HCT116 (cell line): Measurements from ENCODE around the gene AMOT. TPM values are rescaled to one million over a fixed set of nuclear protein-coding genes. Genes with fewer than 3 reads are reported as not detected.

Experiments used
- ATAC-seq: fragments of 200-7000 bp; cut with Tn5 transposase; 2 replicates; pipeline ENCODE4 v1.9.1; 2020; ENCODE audit warnings: mild to moderate bottlenecking, moderate library complexity
- BruUV-seq: library from RNA; stranded (reverse); fragments of 400-500 nt; replicated peaks from 2 replicates; lab custom pipeline; 2021; lab: Mats Ljungman, UMichigan
- CTCF ChIA-PET: fragments of 300-600 bp; sonication (Branson Sonifier 250); formaldehyde crosslinking; loops from one replicate; lab custom pipeline; 2021; ENCODE audit warnings: antibody characterized with exemption; lab: Charles Lee
- POLR2A ChIA-PET: fragments of 300-600, 350-600 bp; sonication (Branson Sonifier 250); formaldehyde crosslinking; loops from one replicate; lab custom pipeline; 2021; ENCODE audit warnings: antibody characterized with exemption; lab: Charles Lee
- RAD21 ChIA-PET, 2 experiments: fragments of 300-600 bp; sonication (Branson Sonifier 250); formaldehyde crosslinking; loops; one replicate each; lab custom pipeline; 2023; ENCODE audit warnings: low total read pairs in 2 of 2; ENCODE audit not compliant: uncharacterized antibody in 2 of 2, unreplicated experiment in 2 of 2, low non-redundant PET in 1 of 2; lab: Charles Lee
- DNase-seq: peaks from one replicate; pipeline ENCODE4 v3.0.0-alpha.2; 2010; ENCODE audit warnings: low read depth, low spot score
- H2AFZ ChIP-seq: fragments of 200-600 bp; shearing (Covaris generic), sonication (generic); 2 replicates; pipeline ENCODE4 v1.6.1; 2017; ENCODE audit warnings: low read depth, mixed run types, mixed read lengths, antibody characterized with exemption, low read length; ENCODE audit not compliant: poor library complexity, severe bottlenecking
- H3K27ac ChIP-seq: 2 replicates; pipeline ENCODE4 v1.5.1; 2012; ENCODE audit warnings: low read depth, low read length
- H3K27me3 ChIP-seq: fragments of 200-600 bp; sonication (generic); 2 replicates; pipeline ENCODE4 v1.6.1; 2016; ENCODE audit warnings: mixed run types, low read length, mixed read lengths; ENCODE audit not compliant: insufficient read depth
- H3K36me3 ChIP-seq, 2 experiments: fragments of 200-500 bp in 1 of 2; fragments of 200-600 bp in 1 of 2; sonication (Bioruptor generic) in 1 of 2; sonication (generic) in 1 of 2; 2 replicates each; pipeline versions ENCODE4 v1.5.1 to v1.6.1; 2014 to 2016; ENCODE audit warnings: low read length in 2 of 2, inconsistent platforms in 1 of 2, mixed read lengths in 1 of 2, mixed run types in 1 of 2; ENCODE audit not compliant: insufficient read depth in 2 of 2, control insufficient read depth in 1 of 2
- H3K4me1 ChIP-seq, 2 experiments: fragments of 200-600 bp in 1 of 2; sonication (generic) in 1 of 2; 2 replicates each; pipeline versions ENCODE4 v1.5.1 to v1.6.1; 2012 to 2017; ENCODE audit warnings: low read length in 2 of 2, inconsistent platforms in 1 of 2, mild to moderate bottlenecking in 1 of 2, mixed read lengths in 1 of 2, mixed run types in 1 of 2, moderate library complexity in 1 of 2; ENCODE audit not compliant: insufficient read depth in 2 of 2, control insufficient read depth in 1 of 2
- H3K4me2 ChIP-seq: fragments of 200-600 bp; sonication (generic); 2 replicates; pipeline ENCODE4 v1.6.1; 2017; ENCODE audit warnings: mixed run types, low read length, mixed read lengths
- H3K4me3 ChIP-seq, 2 experiments: fragments of 200-600 bp in 1 of 2; sonication (generic) in 1 of 2; replicated peaks in 1 of 2; 2 replicates each; pipeline ENCODE4 v1.5.1; 2011 to 2016; ENCODE audit warnings: low read length in 2 of 2, control low read depth in 1 of 2, low read depth in 1 of 2, mild to moderate bottlenecking in 1 of 2, mixed read lengths in 1 of 2, mixed run types in 1 of 2
- H3K79me2 ChIP-seq: fragments of 200-600 bp; sonication (generic); 2 replicates; pipeline ENCODE4 v1.6.1; 2017; ENCODE audit warnings: mild to moderate bottlenecking, mixed run types, low read length, moderate library complexity, mixed read lengths; ENCODE audit not compliant: insufficient read depth
- H3K9ac ChIP-seq: fragments of 200-600 bp; sonication (generic); 2 replicates; pipeline ENCODE4 v1.6.1; 2016; ENCODE audit warnings: low read length, mixed read lengths
- H3K9me2 ChIP-seq: fragments of 200-600 bp; sonication (generic), shearing (Covaris generic); 2 replicates; pipeline ENCODE4 v1.6.1; 2017; ENCODE audit warnings: mixed run types, mild to moderate bottlenecking, moderate library complexity; ENCODE audit not compliant: insufficient read depth
- H3K9me3 ChIP-seq, 2 experiments: fragments of 200-500 bp in 1 of 2; fragments of 200-600 bp in 1 of 2; sonication (Bioruptor generic) in 1 of 2; sonication (generic) in 1 of 2; 2 replicates each; pipeline ENCODE4 v1.6.1; 2014 to 2017; ENCODE audit warnings: low read length in 2 of 2, mixed read lengths in 2 of 2, inconsistent platforms in 1 of 2, low read depth in 1 of 2, mild to moderate bottlenecking in 1 of 2, mixed run types in 1 of 2, moderate library complexity in 1 of 2; ENCODE audit not compliant: control insufficient read depth in 1 of 2, insufficient read depth in 1 of 2
- H4K20me1 ChIP-seq: fragments of 200-600 bp; sonication (generic), shearing (Covaris generic); 2 replicates; pipeline ENCODE4 v1.6.1; 2017; ENCODE audit warnings: mixed run types, mild to moderate bottlenecking, moderate library complexity; ENCODE audit not compliant: insufficient read depth
- CEBPB ChIP-seq: IDR thresholded peaks from 2 replicates; pipeline ENCODE4 v1.6.1; 2012; ENCODE audit warnings: low read depth
- CTCF ChIP-seq, 3 experiments: fragments of 200-600 bp in 1 of 3; sonication (generic) in 1 of 3; IDR thresholded peaks in 2 of 3; conservative IDR thresholded peaks in 1 of 3; 2 replicates each; pipeline ENCODE4 v1.5.1; 2012 to 2017; ENCODE audit warnings: low read depth in 2 of 3, low read length in 2 of 3, antibody characterized with exemption in 1 of 3, borderline replicate concordance in 1 of 3, control low read depth in 1 of 3, mild to moderate bottlenecking in 1 of 3, mixed read lengths in 1 of 3, mixed run types in 1 of 3, moderate library complexity in 1 of 3; ENCODE audit not compliant: insufficient read depth in 1 of 3
- EZH2phosphoT487 ChIP-seq: fragments of 200-600 bp; IDR thresholded peaks from 2 replicates; pipeline ENCODE4 v1.6.1; 2018; ENCODE audit warnings: antibody characterized with exemption, borderline replicate concordance
- FOSL1 ChIP-seq: IDR thresholded peaks from 2 replicates; pipeline ENCODE4 v1.6.1; 2012; ENCODE audit warnings: low read depth
- JUND ChIP-seq: IDR thresholded peaks from 2 replicates; pipeline ENCODE4 v1.6.1; 2012
- POLR2A ChIP-seq: IDR thresholded peaks from 2 replicates; pipeline ENCODE4 v1.7.0; 2011; ENCODE audit warnings: borderline replicate concordance; ENCODE audit not compliant: insufficient read depth, insufficient read length; ENCODE audit errors: extremely low read depth
- POLR2AphosphoS5 ChIP-seq: IDR thresholded peaks from 2 replicates; pipeline ENCODE4 v1.6.1; 2011; ENCODE audit warnings: mild to moderate bottlenecking, low read depth, low read length, moderate library complexity
- RAD21 ChIP-seq: IDR thresholded peaks from 2 replicates; pipeline ENCODE4 v1.6.1; 2012; ENCODE audit warnings: low read depth, mild to moderate bottlenecking
- SIN3A ChIP-seq: IDR thresholded peaks from 2 replicates; pipeline ENCODE4 v1.6.1; 2012; ENCODE audit warnings: low read depth
- SP1 ChIP-seq: IDR thresholded peaks from 2 replicates; pipeline ENCODE4 v1.6.1; 2012; ENCODE audit warnings: low read depth
- SRF ChIP-seq: IDR thresholded peaks from 2 replicates; pipeline ENCODE4 v1.6.1; 2012; ENCODE audit warnings: low read depth
- TCF7L2 ChIP-seq: IDR thresholded peaks from 2 replicates; pipeline ENCODE4 v1.7.0; 2011; ENCODE audit warnings: borderline replicate concordance, inconsistent platforms; ENCODE audit not compliant: insufficient read depth, insufficient read length; ENCODE audit errors: extremely low read depth
- ZBTB33 ChIP-seq: IDR thresholded peaks from 2 replicates; pipeline ENCODE4 v1.6.1; 2011; ENCODE audit warnings: mild to moderate bottlenecking, low read length, moderate library complexity; ENCODE audit not compliant: insufficient replicate concordance; ENCODE audit errors: extremely low read depth
- ZNF274 ChIP-seq: fragments of 200-500 bp; sonication (Bioruptor generic); IDR thresholded peaks from 2 replicates; pipeline ENCODE4 v1.6.1; 2014; ENCODE audit warnings: mild to moderate bottlenecking, low read depth, low read length, inconsistent platforms
- intact Hi-C: fragments of 100-400 bp; cut with micrococcal nuclease; formaldehyde crosslinking; loops from 2 replicates; pipeline ENCODE4 v1.10.0; 2022
- total RNA-seq: library from RNA; stranded (reverse); gene quantifications from one replicate; pipeline ENCODE4 v1.2.1, GENCODE V29; 2021; ENCODE audit not compliant: unreplicated experiment
- TF ChIP-seq, protein P1 (sequence below): IDR thresholded peaks from 2 replicates; pipeline ENCODE4 v1.6.1; 2012

Gene AMOT
- total RNA-seq, 1 experiment from 2014 or later: 7.7 TPM

DNA sequence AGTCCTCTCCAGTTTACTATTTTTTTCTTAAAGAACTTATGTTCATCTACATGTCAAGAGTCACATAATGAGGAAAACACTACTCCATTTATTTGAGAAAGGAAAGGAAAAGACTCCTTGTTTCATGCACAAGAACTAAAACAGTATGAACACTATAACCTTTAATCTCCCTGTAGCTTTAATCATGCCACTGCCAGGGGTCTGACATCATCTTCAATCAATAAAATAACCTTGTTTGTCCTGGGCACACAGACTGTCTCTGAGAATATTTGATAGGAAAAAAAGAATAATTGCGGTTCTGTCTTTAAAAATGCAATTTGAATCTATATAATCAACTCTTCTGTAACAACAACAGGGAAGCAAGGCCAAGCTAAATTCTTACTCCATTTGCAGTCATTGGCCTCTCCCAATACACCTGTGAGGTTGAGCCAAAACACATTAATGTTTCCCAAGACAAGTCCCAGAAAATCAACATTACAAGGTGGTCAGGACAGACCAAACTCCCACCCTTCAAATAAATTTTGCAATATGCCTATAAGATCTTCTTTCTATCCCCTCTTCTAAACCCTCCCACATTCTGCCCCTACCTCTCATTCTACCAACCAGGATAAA, 13.2 kb downstream of the AMOT start:
- H3K4me2 ChIP-seq: no peak overlapping the region
- H3K27ac ChIP-seq: no peak overlapping the region
- intact Hi-C loops: no loop called here
- no peak overlapping the region for H3K4me3 ChIP-seq
- ATAC-seq: no peak
- H3K36me3 ChIP-seq: no peaks in the 10 kb centered on the region
- H3K9ac ChIP-seq: no peak overlapping the region
- TF ChIP-seq JUND (no peak), EZH2phosphoT487 (no peak), CEBPB (no peak), SP1 (no peak), CTCF (IDR thresholded peaks at IDR 0.05 in 2 of 3, conservative IDR thresholded peaks at IDR 0.05 in 1 of 3; ENCODE audit: borderline replicate concordance in 1 of 3, insufficient read depth in 1 of 3, low read depth in 2 of 3, low read length in 2 of 3) (no peak), TCF7L2 (no peak)
- TF ChIP-seq, all 23 proteins: peak for 0
- Histone ChIP-seq H3K9me3 (no peaks in the 10 kb centered on the region), H2AFZ (no peak overlapping the region), H3K79me2 (no peaks in the 10 kb centered on the region), H3K27me3 (no peaks in the 10 kb centered on the region), H4K20me1 (no peaks in the 10 kb centered on the region), H3K9me2 (no peaks in the 10 kb centered on the region), H3K4me1 (no peaks in the 10 kb centered on the region)
- ChIA-PET POLR2A (no interaction called here), RAD21 (no interaction called here), CTCF (no interaction called here)
- no TSS peak for BruUV-seq
- DNase-seq: no peak

DNA sequence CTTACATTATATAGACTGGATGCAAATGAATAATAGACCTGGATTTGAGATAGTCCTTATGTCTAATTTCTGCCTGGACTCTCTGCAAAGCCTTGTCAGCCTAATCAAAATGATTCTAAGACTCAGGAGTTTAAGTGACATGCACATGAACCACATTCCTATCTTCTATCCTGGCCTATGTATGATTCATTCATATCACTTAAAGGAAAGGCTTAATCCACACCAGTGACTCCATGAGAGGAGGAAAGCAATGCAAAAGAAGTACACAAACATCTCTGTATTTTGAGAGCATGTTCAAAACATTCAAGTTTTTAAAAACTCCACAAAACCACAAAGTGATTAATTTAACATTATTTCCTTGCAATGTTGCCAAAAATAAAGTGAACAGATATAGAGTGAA, 14.6 kb downstream of the AMOT start:
- no peaks in the 10 kb centered on the region for H3K36me3 ChIP-seq
- CTCF ChIA-PET: no interaction called here
- RAD21 ChIA-PET: no interaction called here
- no peak overlapping the region for H2AFZ ChIP-seq
- H3K4me3 ChIP-seq: no peak overlapping the region
- no peak overlapping the region for H3K27ac ChIP-seq
- no peaks in the 10 kb centered on the region for H3K27me3 ChIP-seq
- H3K4me2 ChIP-seq: no peak overlapping the region
- H3K9me3 ChIP-seq: no peaks in the 10 kb centered on the region
- BruUV-seq: no TSS peak
- TF ChIP-seq POLR2AphosphoS5: no peak
- TF ChIP-seq TCF7L2: no peak
- no peak for TF ChIP-seq SRF
- TF ChIP-seq RAD21: no peak
- TF ChIP-seq ZNF274: no peak
- no peak for TF ChIP-seq CEBPB
- no peak for TF ChIP-seq EZH2phosphoT487
- no peak for TF ChIP-seq SIN3A
- no peak for TF ChIP-seq FOSL1
- no peak for TF ChIP-seq JUND
- TF ChIP-seq POLR2A: no peak
- TF ChIP-seq, protein P1, sequence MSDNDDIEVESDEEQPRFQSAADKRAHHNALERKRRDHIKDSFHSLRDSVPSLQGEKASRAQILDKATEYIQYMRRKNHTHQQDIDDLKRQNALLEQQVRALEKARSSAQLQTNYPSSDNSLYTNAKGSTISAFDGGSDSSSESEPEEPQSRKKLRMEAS: no peak
- no peak for TF ChIP-seq ZBTB33
- intact Hi-C loops: no loop called here
- H3K9me2 ChIP-seq: no peaks in the 10 kb centered on the region
- ATAC-seq (no peak), DNase-seq (no peak)
- no peaks in the 10 kb centered on the region for H4K20me1 ChIP-seq
- POLR2A ChIA-PET: no interaction called here
- H3K4me1 ChIP-seq: no peaks in the 10 kb centered on the region
- no peaks in the 10 kb centered on the region for H3K79me2 ChIP-seq
- H3K9ac ChIP-seq: no peak overlapping the region
